Neuronal stem cell (in vitro differentiated cells): ENCODE results near the gene CBFA2T2. TPM values are rescaled to one million over a fixed set of nuclear protein-coding genes. Genes with fewer than 3 reads are reported as not detected.
"Not testable (repeated sequence)": the region's sequence is repeated elsewhere in the genome, so short reads cannot be mapped to it uniquely, and the experiment has no call there.

Experiments
- DNase-seq: peaks from one replicate; pipeline ENCODE4 v3.0.0-alpha.2; 2013; ENCODE audit warnings: low spot score
- H2AFZ ChIP-seq: one replicate; pipeline ENCODE4 v1.6.1; 2013; ENCODE audit warnings: mild to moderate bottlenecking, low read length, inconsistent platforms
- H2AK5ac ChIP-seq: 2 replicates; pipeline ENCODE4 v1.6.1; 2013; ENCODE audit warnings: low read depth, mild to moderate bottlenecking, inconsistent platforms, low read length, moderate library complexity, mixed read lengths
- H2BK120ac ChIP-seq: 2 replicates; pipeline ENCODE4 v1.6.1; 2013; ENCODE audit warnings: low read depth, mild to moderate bottlenecking, inconsistent platforms, low read length, moderate library complexity, mixed read lengths
- H2BK12ac ChIP-seq: one replicate; pipeline ENCODE4 v1.6.1; 2013; ENCODE audit warnings: low read length, inconsistent platforms
- H2BK15ac ChIP-seq: 2 replicates; pipeline ENCODE4 v1.6.1; 2013; ENCODE audit warnings: mild to moderate bottlenecking, low read length, inconsistent platforms, mixed read lengths
- H2BK5ac ChIP-seq: one replicate; pipeline ENCODE4 v1.6.1; 2013; ENCODE audit warnings: inconsistent platforms, mild to moderate bottlenecking, low read length, moderate library complexity
- H3K14ac ChIP-seq: one replicate; pipeline ENCODE4 v1.6.1; 2013; ENCODE audit warnings: low read length, inconsistent platforms
- H3K18ac ChIP-seq: 2 replicates; pipeline ENCODE4 v1.6.1; 2013; ENCODE audit warnings: low read length, inconsistent platforms
- H3K23ac ChIP-seq: 2 replicates; pipeline ENCODE4 v1.6.1; 2013; ENCODE audit warnings: low read depth, mild to moderate bottlenecking, mixed read lengths, low read length, inconsistent platforms; ENCODE audit not compliant: poor library complexity
- H3K27ac ChIP-seq: replicated peaks from 3 replicates; pipeline ENCODE4 v1.5.1; 2013; ENCODE audit warnings: low read length, inconsistent platforms
- H3K27me3 ChIP-seq, 3 experiments: 2 replicates each; pipeline ENCODE4 v1.6.1; 2013; ENCODE audit warnings: low read length in 3 of 3, mild to moderate bottlenecking in 2 of 3, inconsistent platforms in 1 of 3, low read depth in 1 of 3, mixed read lengths in 1 of 3, moderate library complexity in 1 of 3; ENCODE audit not compliant: control insufficient read depth in 3 of 3, insufficient read depth in 3 of 3
- H3K36me3 ChIP-seq, 2 donors: replicated peaks in 1 of 2; 2 replicates each; pipeline ENCODE4 v1.6.1; 2013; ENCODE audit warnings: low read length in 2 of 2; ENCODE audit not compliant: control insufficient read depth in 2 of 2, insufficient read depth in 2 of 2
- H3K4ac ChIP-seq: 2 replicates; pipeline ENCODE4 v1.6.1; 2013; ENCODE audit warnings: inconsistent platforms, mild to moderate bottlenecking, low read length, moderate library complexity
- H3K4me1 ChIP-seq, 2 donors: 1 replicate in 1 of 2; 2 replicates in 1 of 2; pipeline ENCODE4 v1.6.1; 2013; ENCODE audit warnings: low read length in 2 of 2, low read depth in 1 of 2; ENCODE audit not compliant: control insufficient read depth in 2 of 2, insufficient read depth in 1 of 2
- H3K4me2 ChIP-seq: one replicate; pipeline ENCODE4 v1.6.1; 2013; ENCODE audit warnings: mild to moderate bottlenecking, low read length, inconsistent platforms; ENCODE audit not compliant: insufficient read depth, poor library complexity, severe bottlenecking
- H3K4me3 ChIP-seq, 2 donors: 2 replicates each; pipeline ENCODE4 v1.5.1; 2013; ENCODE audit warnings: low read length in 2 of 2, mild to moderate bottlenecking in 2 of 2, inconsistent platforms in 1 of 2, moderate library complexity in 1 of 2
- H3K79me1 ChIP-seq: one replicate; pipeline ENCODE4 v1.6.1; 2013; ENCODE audit warnings: low read depth, mild to moderate bottlenecking, inconsistent platforms, low read length, moderate library complexity
- H3K9ac ChIP-seq: one replicate; pipeline ENCODE4 v1.6.1; 2013; ENCODE audit warnings: mild to moderate bottlenecking, low read depth, low read length, inconsistent platforms; ENCODE audit not compliant: poor library complexity
- H3K9me3 ChIP-seq, 2 donors: replicated peaks in 1 of 2; 2 replicates each; pipeline versions ENCODE3 to v1.6.1; 2013; ENCODE audit warnings: low read length in 2 of 2, mild to moderate bottlenecking in 2 of 2, inconsistent platforms in 1 of 2, low read depth in 1 of 2, mixed read lengths in 1 of 2, moderate library complexity in 1 of 2; ENCODE audit not compliant: control insufficient read depth in 2 of 2, insufficient read depth in 1 of 2
- H4K8ac ChIP-seq: one replicate; pipeline ENCODE4 v1.6.1; 2013; ENCODE audit warnings: low read depth, mild to moderate bottlenecking, inconsistent platforms, low read length, moderate library complexity
- H4K91ac ChIP-seq: one replicate; pipeline ENCODE4 v1.6.1; 2013; ENCODE audit warnings: low read length, low read depth, mild to moderate bottlenecking, inconsistent platforms; ENCODE audit not compliant: poor library complexity
- WGBS, 2 donors: extraction: QIAGEN DNeasy Blood & Tissue Kit; methylation state at CpG; one replicate each; pipeline ENCODE4 v1.1.7; 2013; ENCODE audit warnings: missing lambda C conversion rate in 2 of 2, mixed read lengths in 1 of 2; ENCODE audit not compliant: insufficient read length in 2 of 2, insufficient replicate concordance in 1 of 2; ENCODE audit errors: extremely low coverage in 2 of 2; 5-methylcytosine and 5-hydroxymethylcytosine counted together
- polyA plus RNA-seq, 2 experiments: library from polyadenylated mRNA; stranded (reverse); fragments of 200-250 nt; gene quantifications; one replicate each; pipeline ENCODE4 v1.2.3, GENCODE V29; 2013

The CBFA2T2 gene
- 10.0 TPM for polyA plus RNA-seq (2013, experiment 1 of 2)
- polyA plus RNA-seq (2013, experiment 2 of 2): 10.9 TPM

DNA sequence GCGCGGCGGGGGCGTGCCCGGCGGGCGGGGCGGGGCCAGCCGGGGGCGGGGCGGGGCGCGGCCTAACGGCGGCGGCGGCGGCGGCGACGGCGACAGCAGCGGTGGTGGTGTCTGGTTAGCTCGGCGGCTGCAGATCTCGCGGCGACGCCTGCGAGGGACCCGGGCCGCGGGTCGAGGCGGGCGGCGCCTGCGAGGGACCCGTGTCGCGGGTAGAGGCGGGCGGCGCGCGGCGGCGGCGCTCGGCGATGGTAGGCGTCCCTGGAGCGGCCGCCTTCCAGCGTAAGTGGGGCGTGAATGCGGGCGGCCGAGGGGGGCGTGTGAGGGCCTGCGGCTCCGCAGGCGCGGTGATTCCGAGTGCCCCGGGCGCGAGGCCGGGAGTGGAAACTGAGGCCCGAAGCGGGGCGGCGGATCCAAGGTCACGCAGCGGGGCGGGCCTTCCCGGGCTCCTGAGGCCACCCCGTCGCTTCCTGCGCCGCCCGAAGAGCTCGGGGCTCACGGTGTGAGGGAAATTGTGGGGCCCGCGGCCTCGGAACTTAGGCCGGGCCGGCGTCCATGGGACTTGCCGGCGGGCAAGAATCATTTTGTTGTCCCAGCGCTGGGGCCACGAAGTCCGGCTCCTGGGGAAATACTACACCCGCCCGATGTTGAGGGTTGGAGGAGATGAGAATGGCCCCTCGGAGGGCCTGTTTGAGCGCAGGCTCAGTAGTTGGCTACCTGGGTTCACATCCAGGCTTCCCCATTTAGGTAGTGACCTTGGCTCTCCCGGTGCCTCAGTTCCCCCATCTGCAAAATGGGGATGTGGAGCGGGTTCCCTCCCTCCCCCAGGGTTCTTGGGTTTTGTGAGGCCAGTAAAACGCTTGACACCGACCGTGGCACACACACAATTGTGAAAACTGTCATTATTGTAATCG, at the start of gene CBFA2T2:
CBFA2T2 (plus strand) TSS at position 74 of the 911 bp plus-strand sequence; CDS start at position 246, 172 bp downstream.
- WGBS, 2 donors: no CpG with 5 or more reads among the region's 105 CpGs
- Histone ChIP-seq H3K4me2 (peak within 1 kb of the TSS; percentile 91), H3K14ac (peak within 1 kb of the TSS; percentile 71)

GRCh38 chr20:33440562-33440961, 49.3 kb upstream of the CBFA2T2 start:
- H3K4ac ChIP-seq, H3K9me3 ChIP-seq, H3K9ac ChIP-seq, H3K27ac ChIP-seq, H2BK15ac ChIP-seq, H3K4me3 ChIP-seq, H2BK5ac ChIP-seq, H4K8ac ChIP-seq, H2AK5ac ChIP-seq, H2BK12ac ChIP-seq, DNase-seq, H3K23ac ChIP-seq, H3K4me2 ChIP-seq, H3K79me1 ChIP-seq, H3K14ac ChIP-seq, H2AFZ ChIP-seq, H3K18ac ChIP-seq, H2BK120ac ChIP-seq, H4K91ac ChIP-seq, H3K36me3 ChIP-seq: not testable (repeated sequence)
- Histone ChIP-seq H3K27me3 (peaks cover 5 to 15% (median 14%) of the 10 kb centered on the region in 3 experiments), H3K4me1 (peaks cover 5 to 10% of the 10 kb centered on the region in 2 donors)
- WGBS, 2 donors: no CpG with 5 or more reads among the region's 7 CpGs

More for the DNA sequence above, at the start of gene CBFA2T2:
- Histone ChIP-seq H4K91ac (no peak within 1 kb of the TSS), H3K4ac (no peak within 1 kb of the TSS), H3K4me3 (peak within 1 kb of the TSS; percentile 64 to 94), H2AK5ac (peak within 1 kb of the TSS; percentile 37), H2BK15ac (peak within 1 kb of the TSS; percentile 58), H2BK5ac (no peak within 1 kb of the TSS), H2AFZ (peak within 1 kb of the TSS; percentile 99), H3K18ac (peak within 1 kb of the TSS; percentile 98), H3K23ac (peak within 1 kb of the TSS; percentile 92), H3K27ac (peak within 1 kb of the TSS; percentile 81), H2BK120ac (no peak within 1 kb of the TSS), H3K9ac (peak within 1 kb of the TSS; percentile 86), H2BK12ac (no peak within 1 kb of the TSS), H3K4me1 (peaks cover 0 to 3% of the 10 kb centered on the region in 2 donors), H3K27me3 (peaks cover 0 to 2% (median 0%) of the 10 kb centered on the region in 3 experiments), H3K9me3 (no peaks in the 10 kb centered on the region), H4K8ac (no peak within 1 kb of the TSS), H3K36me3 (peaks cover 0 to 8% of the 10 kb centered on the region in 2 donors), H3K79me1 (peaks cover 6% of the 10 kb centered on the region)
- DNase-seq: no peak

DNA sequence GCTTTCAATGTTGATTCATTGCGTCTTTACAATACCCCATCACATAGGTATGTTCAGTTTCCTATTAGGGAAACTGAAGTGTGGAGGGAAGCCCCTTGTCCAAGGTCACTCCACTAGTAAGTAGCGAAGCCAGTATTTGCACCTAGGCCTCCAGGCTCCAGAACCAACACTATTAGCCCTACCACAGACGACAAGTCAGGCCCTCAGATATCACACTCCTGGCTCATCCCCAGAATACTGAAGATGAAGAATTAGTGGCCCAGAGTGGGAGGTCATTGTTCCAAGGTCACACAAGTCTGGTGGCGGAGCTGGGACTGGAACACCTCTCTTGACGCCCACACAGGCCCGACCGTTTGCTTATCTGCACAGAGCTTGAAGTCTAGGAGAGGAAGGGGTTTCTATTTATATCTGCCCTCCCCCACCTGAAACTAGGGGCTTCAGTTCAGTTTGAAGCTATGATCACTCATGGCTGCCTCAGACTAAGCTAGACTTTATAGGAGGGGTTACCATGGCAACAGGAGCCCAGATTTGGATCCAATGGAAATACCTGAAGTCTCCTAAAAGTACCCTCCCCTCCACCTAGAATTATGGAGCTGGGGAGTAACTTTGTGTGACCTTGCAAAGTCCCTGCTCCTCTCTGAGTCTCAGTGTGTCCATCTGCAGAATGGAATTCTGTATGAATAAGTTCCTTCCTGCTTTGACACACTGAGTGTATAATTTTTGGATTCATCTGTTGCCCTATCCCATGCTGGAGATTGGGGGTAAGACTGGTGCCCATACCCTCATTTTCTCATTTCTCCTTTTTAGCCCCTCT, 48.5 kb upstream of the CBFA2T2 start:
- Histone ChIP-seq H2BK12ac (no peak overlapping the region), H2BK15ac (no peak overlapping the region), H3K9me3 (no peaks in the 10 kb centered on the region), H3K23ac (no peak overlapping the region), H3K36me3 (no peaks in the 10 kb centered on the region), H3K4ac (no peak overlapping the region), H3K27ac (no peak overlapping the region), H3K14ac (no peak overlapping the region), H2BK120ac (no peak overlapping the region), H3K9ac (no peak overlapping the region), H3K18ac (no peak overlapping the region), H3K4me2 (no peak overlapping the region), H2BK5ac (no peak overlapping the region), H3K27me3 (peaks cover 5 to 15% (median 14%) of the 10 kb centered on the region in 3 experiments), H2AK5ac (no peak overlapping the region), H3K4me1 (peaks cover 5 to 10% of the 10 kb centered on the region in 2 donors), H4K8ac (no peak overlapping the region), H2AFZ (no peak overlapping the region), H3K4me3 (no peak overlapping the region), H3K79me1 (peaks cover 3% of the 10 kb centered on the region), H4K91ac (no peak overlapping the region)
- WGBS, 2 donors: no CpG with 5 or more reads among the region's 7 CpGs
- DNase-seq: no peak
